HUES48 (cell line): ENCODE measurements around the gene PIAS1.
A peak's percentile ranks its signal among the peaks of the same experiment; 100 is the strongest.

Source experiments
- H3K27ac ChIP-seq: one replicate; pipeline ENCODE4 v1.7.0; 2013; ENCODE audit warnings: low read depth, low read length, inconsistent platforms
- H3K27me3 ChIP-seq: 2 replicates; pipeline ENCODE4 v1.6.1; 2013; ENCODE audit warnings: mild to moderate bottlenecking, low read length; ENCODE audit not compliant: control insufficient read depth, insufficient read depth
- H3K36me3 ChIP-seq: 2 replicates; pipeline ENCODE4 v1.6.1; 2013; ENCODE audit warnings: low read length; ENCODE audit not compliant: control insufficient read depth, insufficient read depth
- H3K4me1 ChIP-seq: 2 replicates; pipeline ENCODE4 v1.6.1; 2013; ENCODE audit warnings: mild to moderate bottlenecking, low read length; ENCODE audit not compliant: control insufficient read depth, insufficient read depth
- H3K4me3 ChIP-seq: 2 replicates; pipeline ENCODE4 v1.5.1; 2013; ENCODE audit warnings: mild to moderate bottlenecking, low read depth, low read length
- H3K9ac ChIP-seq: 2 replicates; pipeline ENCODE4 v1.6.1; 2013; ENCODE audit warnings: mild to moderate bottlenecking, low read depth, low read length, moderate library complexity
- H3K9me3 ChIP-seq: 2 replicates; pipeline ENCODE4 v1.6.1; 2013; ENCODE audit warnings: low read length; ENCODE audit not compliant: control insufficient read depth, insufficient read depth

Gene PIAS1

GRCh38 chr15:68038246-68038645 is 15.9 kb upstream of the PIAS1 start:
- Histone ChIP-seq H3K4me1 (no peaks in the 10 kb centered on the region), H3K27me3 (no peaks in the 10 kb centered on the region), H3K9me3 (no peaks in the 10 kb centered on the region), H3K27ac (no peak overlapping the region), H3K4me3 (no peak overlapping the region), H3K9ac (no peak overlapping the region), H3K36me3 (no peaks in the 10 kb centered on the region)

DNA sequence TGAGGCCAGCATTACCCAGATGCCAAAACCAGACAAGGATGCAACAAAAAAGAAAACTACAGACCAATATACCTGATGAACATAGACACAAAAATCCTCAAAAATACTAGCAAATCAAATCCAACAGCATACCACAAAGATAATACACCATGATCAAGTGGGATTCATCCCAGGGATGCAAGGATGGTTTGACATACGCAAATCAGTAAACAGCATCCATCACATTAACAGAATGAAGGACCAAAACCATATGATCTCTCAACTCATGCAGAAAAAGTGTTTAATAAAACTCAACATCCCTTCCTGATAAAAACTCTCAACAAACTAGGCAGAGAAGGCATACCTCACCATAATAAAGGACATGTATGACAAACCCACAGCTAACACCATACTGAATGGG is 14.0 kb upstream of the PIAS1 start:
- Histone ChIP-seq H3K27me3 (no peaks in the 10 kb centered on the region), H3K36me3 (no peaks in the 10 kb centered on the region), H3K4me1 (no peaks in the 10 kb centered on the region), H3K4me3 (no peak overlapping the region), H3K9me3 (no peaks in the 10 kb centered on the region), H3K27ac (no peak overlapping the region), H3K9ac (no peak overlapping the region)

DNA sequence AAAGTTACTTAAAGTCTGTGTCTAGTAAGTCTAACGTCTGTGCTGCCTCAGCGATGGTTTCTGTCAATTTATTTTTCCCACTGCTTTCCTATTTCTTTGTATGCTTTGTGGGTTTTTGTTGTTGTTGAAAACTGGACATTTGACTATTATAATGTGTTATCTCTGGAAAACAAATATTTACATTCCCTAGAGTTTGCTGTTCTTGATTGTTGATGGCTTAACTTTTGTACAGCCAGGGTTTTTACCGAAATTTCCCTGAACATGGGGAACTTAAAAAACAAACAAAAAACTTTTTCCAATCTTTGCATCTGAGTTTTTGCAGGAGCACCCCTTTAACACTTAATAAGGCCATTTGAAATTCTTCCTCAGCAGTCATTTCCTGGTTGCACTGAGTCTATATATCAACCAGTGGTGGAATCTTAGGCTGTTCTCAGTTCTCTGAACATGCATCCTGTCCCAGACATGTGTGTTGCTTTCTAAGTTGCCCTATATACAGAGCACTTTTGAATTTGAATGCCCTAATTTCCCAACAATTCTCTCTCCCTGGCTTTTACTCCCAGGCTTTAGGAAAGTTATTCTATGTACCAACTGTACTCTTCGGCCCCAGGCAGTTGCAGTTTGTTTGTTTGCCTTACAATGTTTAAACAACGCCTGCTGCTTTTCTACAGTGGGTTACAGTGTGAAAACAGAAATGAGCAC is 11.8 kb upstream of the PIAS1 start:
- Histone ChIP-seq H3K4me3 (no peak overlapping the region), H3K36me3 (no peaks in the 10 kb centered on the region), H3K4me1 (no peaks in the 10 kb centered on the region), H3K27ac (no peak overlapping the region), H3K9me3 (no peaks in the 10 kb centered on the region), H3K27me3 (no peaks in the 10 kb centered on the region), H3K9ac (no peak overlapping the region)

GRCh38 chr15:68042855-68043222 is 11.3 kb upstream of the PIAS1 start:
- H3K27ac ChIP-seq, result no peak overlapping the region
- H3K4me1 ChIP-seq, result no peaks in the 10 kb centered on the region
- no peaks in the 10 kb centered on the region for H3K27me3 ChIP-seq
- no peak overlapping the region for H3K4me3 ChIP-seq
- no peak overlapping the region for H3K9ac ChIP-seq
- H3K36me3 ChIP-seq, result no peaks in the 10 kb centered on the region
- H3K9me3 ChIP-seq, result no peaks in the 10 kb centered on the region

GRCh38 chr15:68045289-68046265 is 8.5 kb upstream of the PIAS1 start:
- Histone ChIP-seq H3K27ac (no peak overlapping the region), H3K9me3 (no peaks in the 10 kb centered on the region), H3K27me3 (no peaks in the 10 kb centered on the region), H3K4me3 (no peak overlapping the region), H3K36me3 (no peaks in the 10 kb centered on the region), H3K9ac (no peak overlapping the region), H3K4me1 (no peaks in the 10 kb centered on the region)

DNA sequence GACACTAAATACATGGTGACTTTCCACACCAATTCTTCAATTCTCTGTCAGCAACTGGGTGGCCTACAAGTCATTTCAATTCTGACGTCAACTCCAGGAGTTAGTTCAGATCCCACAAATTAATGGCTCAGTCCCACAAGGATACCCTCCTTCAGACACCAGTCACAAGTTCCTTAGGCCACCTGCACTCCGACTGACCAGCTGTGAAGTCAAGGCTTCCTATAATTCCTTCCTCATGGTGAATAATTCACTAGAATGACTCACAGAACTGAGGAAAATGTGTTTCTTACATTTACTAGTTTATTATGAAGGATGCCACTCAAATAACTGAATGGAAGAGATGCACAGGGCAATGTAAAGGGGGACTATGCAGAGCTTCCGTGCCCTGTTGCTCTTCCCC is 6.3 kb upstream of the PIAS1 start:
- H3K36me3 ChIP-seq, result no peaks in the 10 kb centered on the region

DNA sequence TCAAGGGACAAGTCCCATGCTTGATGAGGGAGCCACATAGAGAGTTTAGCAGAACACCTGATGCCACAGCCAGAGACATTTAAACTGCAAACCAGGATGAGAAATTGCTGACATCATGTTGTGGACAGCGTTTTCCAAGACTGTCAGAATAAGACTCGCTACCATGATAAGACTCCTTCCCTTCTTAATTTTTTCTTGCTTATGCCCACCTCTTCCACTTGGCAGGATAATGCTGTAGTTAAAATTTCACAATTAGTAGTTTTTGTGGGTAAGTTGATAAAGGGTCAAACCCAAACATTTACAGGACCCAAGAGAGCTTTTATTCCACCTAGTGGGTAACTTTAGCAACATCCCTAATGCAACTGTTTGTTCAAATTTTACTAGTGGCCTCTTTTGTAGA is 3.0 kb upstream of the PIAS1 start:
- Histone ChIP-seq H3K36me3 (no peaks in the 10 kb centered on the region), H3K9me3 (no peaks in the 10 kb centered on the region), H3K9ac (no peak overlapping the region), H3K27me3 (peaks cover 8% of the 10 kb centered on the region), H3K4me1 (peaks cover 18% of the 10 kb centered on the region), H3K4me3 (no peak overlapping the region), H3K27ac (no peak overlapping the region)

More for the DNA sequence above, 6.3 kb upstream of the PIAS1 start:
- H3K27me3 ChIP-seq, result peaks cover 2% of the 10 kb centered on the region; the same call in 1 of the 2 replicates
- H3K9me3 ChIP-seq, result no peaks in the 10 kb centered on the region
- H3K4me1 ChIP-seq, result peaks cover 4% of the 10 kb centered on the region
- H3K9ac ChIP-seq, result no peak overlapping the region
- H3K27ac ChIP-seq, result no peak overlapping the region
- no peak overlapping the region for H3K4me3 ChIP-seq

DNA sequence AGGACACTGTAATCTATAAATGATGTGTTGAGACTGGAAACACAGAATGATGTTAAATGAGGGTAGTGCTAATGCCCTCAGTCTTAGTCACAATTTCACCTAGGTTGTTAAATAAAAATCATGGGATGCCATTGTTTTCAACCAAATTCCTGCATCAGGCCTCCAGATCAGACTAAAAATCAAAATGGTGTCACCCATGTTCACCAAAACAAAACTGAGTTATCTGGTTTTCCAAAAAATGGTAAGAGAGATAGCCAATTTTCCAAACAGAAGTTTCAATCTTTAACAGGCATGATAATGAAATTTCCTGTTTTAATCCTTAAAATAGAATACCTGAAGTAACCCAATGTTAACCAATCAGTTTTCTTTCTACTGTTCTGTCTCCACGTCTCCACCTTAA is 2.2 kb upstream of the PIAS1 start:
- Histone ChIP-seq H3K27me3 (peaks cover 8% of the 10 kb centered on the region), H3K27ac (no peak overlapping the region), H3K9ac (no peak overlapping the region), H3K4me1 (peaks cover 26% of the 10 kb centered on the region), H3K9me3 (no peaks in the 10 kb centered on the region), H3K4me3 (no peak overlapping the region), H3K36me3 (no peaks in the 10 kb centered on the region)

DNA sequence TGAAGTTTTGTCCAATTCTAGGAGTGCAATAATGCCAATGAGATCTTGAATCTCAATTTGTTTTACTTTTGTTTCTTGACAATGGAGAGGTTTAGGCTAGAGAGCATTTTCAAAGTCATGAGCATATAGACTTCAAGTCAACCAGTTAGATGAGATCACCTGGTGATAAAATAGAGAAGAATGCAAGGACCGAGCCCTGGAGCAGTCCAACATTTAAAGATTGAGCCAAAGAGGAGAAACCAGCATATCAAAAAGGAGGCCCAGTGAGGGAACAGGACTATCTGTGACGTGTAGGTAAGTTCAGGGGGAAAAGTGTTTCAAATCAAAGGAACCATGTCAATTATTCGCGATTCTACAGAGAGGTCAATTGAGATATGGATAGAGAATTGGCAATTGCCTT is 1.7 kb upstream of the PIAS1 start:
- peaks cover 30% of the 10 kb centered on the region for H3K4me1 ChIP-seq
- no peak overlapping the region for H3K9ac ChIP-seq
- no peaks in the 10 kb centered on the region for H3K9me3 ChIP-seq
- no peaks in the 10 kb centered on the region for H3K36me3 ChIP-seq
- H3K27me3 ChIP-seq, result peaks cover 8% of the 10 kb centered on the region
- H3K27ac ChIP-seq, result no peak overlapping the region
- no peak overlapping the region for H3K4me3 ChIP-seq

- no peaks in the 10 kb centered on the region for H3K9me3 ChIP-seq
- H3K9ac ChIP-seq, result no peak overlapping the region
- no peaks in the 10 kb centered on the region for H3K36me3 ChIP-seq
- peaks cover 8% of the 10 kb centered on the region for H3K27me3 ChIP-seq
- no peak overlapping the region for H3K27ac ChIP-seq
- H3K4me1 ChIP-seq, result peaks cover 36% of the 10 kb centered on the region
- H3K4me3 ChIP-seq, result no peak overlapping the region
Observed at GRCh38 chr15:68053001-68053400, 1.1 kb upstream of the PIAS1 start.

- Histone ChIP-seq H3K4me3 (peak overlapping the region; percentile 70), H3K27ac (peak overlapping the region; percentile 96), H3K9me3 (no peaks in the 10 kb centered on the region), H3K9ac (0 out of 2 replicates have a peak overlapping the region, but pooled peaks have one; percentile 3), H3K4me1 (peaks cover 38% of the 10 kb centered on the region), H3K27me3 (peaks cover 8% of the 10 kb centered on the region), H3K36me3 (0 out of 2 replicates have a peak, but pooled peaks cover 2% of the 10 kb centered on the region)
Observed at GRCh38 chr15:68054628-68055223, 611 bp downstream of the PIAS1 start.
